MCF 10A (cell line): ENCODE results near the gene DMAC2. TPM values are rescaled to one million over a fixed set of nuclear protein-coding genes. Genes with fewer than 3 reads are reported as not detected.
A peak's percentile ranks its signal among the peaks of the same experiment; 100 is the strongest.
"Not testable (repeated sequence)": the region's sequence is repeated elsewhere in the genome, so short reads cannot be mapped to it uniquely, and the experiment has no call there.

Source experiments
- BruUV-seq: library from RNA; stranded (reverse); fragments of 400-500 nt; replicated peaks from 2 replicates; lab custom pipeline; 2021; lab: Mats Ljungman, UMichigan
- CTCF ChIA-PET: fragments of 300-600 bp; sonication (Branson Sonifier 250); formaldehyde crosslinking; extraction: SDS; loops from one replicate; lab custom pipeline; 2021; ENCODE audit warnings: antibody characterized with exemption, inconsistent platforms; lab: Yijun Ruan, JAX
- POLR2A ChIA-PET: fragments of 300-600, 350-650 bp; sonication (Branson Sonifier 250); formaldehyde crosslinking; extraction: SDS; loops from one replicate; lab custom pipeline; 2020; ENCODE audit warnings: antibody characterized with exemption, inconsistent platforms; lab: Yijun Ruan, JAX
- DNase-seq: peaks from one replicate; pipeline ENCODE4 v3.0.0-alpha.2; 2018; ENCODE audit not compliant: unreplicated experiment
- H3K27ac Mint-ChIP-seq: one replicate; pipeline ENCODE4 v1.8.0; 2022; ENCODE audit warnings: mild to moderate bottlenecking, low read depth, mixed read lengths; ENCODE audit not compliant: unreplicated experiment
- H3K27me3 Mint-ChIP-seq: one replicate; pipeline ENCODE4 v1.8.0; 2022; ENCODE audit warnings: mixed read lengths; ENCODE audit not compliant: insufficient read depth, unreplicated experiment
- H3K36me3 Mint-ChIP-seq: one replicate; pipeline ENCODE4 v1.8.0; 2022; ENCODE audit warnings: mild to moderate bottlenecking, moderate library complexity, mixed read lengths; ENCODE audit not compliant: insufficient read depth, unreplicated experiment
- H3K4me1 Mint-ChIP-seq: one replicate; pipeline ENCODE4 v1.8.0; 2022; ENCODE audit warnings: mixed read lengths; ENCODE audit not compliant: insufficient read depth, unreplicated experiment
- H3K4me3 Mint-ChIP-seq: one replicate; pipeline ENCODE4 v1.8.0; 2022; ENCODE audit warnings: mild to moderate bottlenecking, moderate library complexity, mixed read lengths; ENCODE audit not compliant: unreplicated experiment
- H3K9me3 Mint-ChIP-seq: one replicate; pipeline ENCODE4 v1.8.0; 2022; ENCODE audit warnings: mixed read lengths; ENCODE audit not compliant: unreplicated experiment
- CTCF ChIP-seq: fragments of 200-600 bp; IDR thresholded peaks from one replicate; pipeline ENCODE4 v1.8.0; 2022; ENCODE audit warnings: antibody characterized with exemption, mild to moderate bottlenecking; ENCODE audit not compliant: unreplicated experiment
- intact Hi-C: fragments of 100-400 bp; cut with micrococcal nuclease; formaldehyde crosslinking; loops from 2 replicates; pipeline ENCODE4 v1.14.1; 2022
- total RNA-seq: library from RNA; stranded (reverse); gene quantifications from 2 replicates; pipeline ENCODE4 v1.2.3, GENCODE V29; 2022

The DMAC2 gene
- total RNA-seq, 1 experiment from 2014 or later, result 34.8 TPM

GRCh38 chr19:41441321-41441945 is 1.7 kb upstream of the DMAC2 start:
- Mint-ChIP-seq H3K36me3 (peaks cover 15% of the 10 kb centered on the region), H3K27ac (peak overlapping the region; percentile 39), H3K27me3 (peaks cover 21% of the 10 kb centered on the region), H3K4me3 (no peak overlapping the region), H3K9me3 (no peaks in the 10 kb centered on the region), H3K4me1 (peaks cover 13% of the 10 kb centered on the region)
- no peak for DNase-seq
- ChIA-PET CTCF (interaction anchor here (1.4 kb wide), 1 partner anchor 129 kb away, joined by 4 read pairs; no protein-coding TSS in a partner anchor), POLR2A (no interaction called here)
- no peak for TF ChIP-seq CTCF
- BruUV-seq, result no TSS peak
- intact Hi-C loops, result no loop called here

DNA sequence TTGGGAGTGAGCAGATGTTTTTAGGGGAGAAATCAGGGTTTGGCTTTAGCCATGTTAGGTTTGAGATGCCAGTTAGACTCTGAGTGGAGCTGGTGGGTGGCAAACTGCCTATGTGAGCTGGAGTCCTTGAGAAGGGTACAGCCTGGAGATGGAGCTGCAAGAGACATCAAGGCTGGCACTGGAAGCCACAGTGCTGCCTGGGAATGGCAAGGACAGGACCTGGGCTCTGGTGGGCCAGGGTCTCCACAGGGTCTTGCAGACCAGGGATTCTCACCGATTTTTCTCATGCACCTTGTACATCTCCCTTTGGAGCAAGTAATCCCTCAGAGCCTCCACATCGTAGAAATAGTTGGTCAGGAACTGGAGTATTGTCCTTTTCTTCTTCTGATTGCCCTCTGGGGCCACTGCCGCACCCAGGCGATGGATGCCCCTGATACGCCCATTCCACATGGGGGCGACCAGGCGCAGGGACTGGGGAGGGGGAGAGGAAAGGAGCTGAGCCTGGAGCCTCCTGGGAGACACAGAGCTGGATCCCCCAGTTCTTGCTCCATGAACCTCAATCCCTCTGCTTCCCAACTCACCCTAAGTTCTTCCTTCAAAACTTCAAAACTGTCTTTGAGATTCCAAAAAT is 1.7 kb downstream of the DMAC2 start:
- intact Hi-C loops, result no loop called here
- no peak overlapping the region for H3K4me3 Mint-ChIP-seq
- H3K36me3 Mint-ChIP-seq, result peaks cover 23% of the 10 kb centered on the region
- no TSS peak for BruUV-seq
- peaks cover 13% of the 10 kb centered on the region for H3K4me1 Mint-ChIP-seq
- ChIA-PET CTCF (interaction anchor here (0.6 to 1.5 kb wide), 4 partner anchors 11 to 745 kb away, joined by 3 to 5 read pairs (median 4); no protein-coding TSS in a partner anchor), POLR2A (interaction anchor here (0.6 to 2.6 kb wide), 4 partner anchors 11 to 127 kb away, joined by 3 to 12 read pairs (median 7); partner anchors contain the start of genes B3GNT8, BCKDHA and CCDC97)
- TF ChIP-seq CTCF, result no peak
- H3K9me3 Mint-ChIP-seq, result no peaks in the 10 kb centered on the region
- H3K27me3 Mint-ChIP-seq, result peaks cover 4% of the 10 kb centered on the region
- no peak overlapping the region for H3K27ac Mint-ChIP-seq
- no peak for DNase-seq

DNA sequence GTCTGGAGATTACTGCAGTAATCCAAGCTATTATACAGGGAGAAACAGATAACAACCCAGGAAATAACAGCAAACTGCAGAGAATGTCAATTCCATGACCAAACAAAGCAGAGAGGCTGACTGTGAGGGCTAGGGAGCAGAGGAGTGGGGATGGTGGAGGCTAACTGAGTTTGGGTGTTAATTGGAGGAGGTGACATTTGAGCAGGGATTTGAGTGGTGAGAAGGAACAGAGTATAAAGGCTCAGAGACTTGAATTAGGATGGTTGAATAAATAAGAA is 3.1 kb downstream of the DMAC2 start:
- Mint-ChIP-seq H3K27ac (no peak overlapping the region), H3K36me3 (peaks cover 31% of the 10 kb centered on the region), H3K4me1 (peaks cover 11% of the 10 kb centered on the region), H3K9me3 (no peaks in the 10 kb centered on the region), H3K27me3 (no peaks in the 10 kb centered on the region), H3K4me3 (no peak overlapping the region)
- ChIA-PET POLR2A (interaction anchor here (0.6 to 1.6 kb wide), 3 partner anchors 10 to 184 kb away, joined by 3 read pairs; partner anchors contain the start of gene B3GNT8), CTCF (interaction anchor here (0.7 to 1.5 kb wide), 2 partner anchors 13 to 128 kb away, joined by 3 to 6 read pairs; no protein-coding TSS in a partner anchor)
- TF ChIP-seq CTCF, result no peak
- no TSS peak for BruUV-seq
- no peak for DNase-seq
- intact Hi-C loops, result no loop called here

DNA sequence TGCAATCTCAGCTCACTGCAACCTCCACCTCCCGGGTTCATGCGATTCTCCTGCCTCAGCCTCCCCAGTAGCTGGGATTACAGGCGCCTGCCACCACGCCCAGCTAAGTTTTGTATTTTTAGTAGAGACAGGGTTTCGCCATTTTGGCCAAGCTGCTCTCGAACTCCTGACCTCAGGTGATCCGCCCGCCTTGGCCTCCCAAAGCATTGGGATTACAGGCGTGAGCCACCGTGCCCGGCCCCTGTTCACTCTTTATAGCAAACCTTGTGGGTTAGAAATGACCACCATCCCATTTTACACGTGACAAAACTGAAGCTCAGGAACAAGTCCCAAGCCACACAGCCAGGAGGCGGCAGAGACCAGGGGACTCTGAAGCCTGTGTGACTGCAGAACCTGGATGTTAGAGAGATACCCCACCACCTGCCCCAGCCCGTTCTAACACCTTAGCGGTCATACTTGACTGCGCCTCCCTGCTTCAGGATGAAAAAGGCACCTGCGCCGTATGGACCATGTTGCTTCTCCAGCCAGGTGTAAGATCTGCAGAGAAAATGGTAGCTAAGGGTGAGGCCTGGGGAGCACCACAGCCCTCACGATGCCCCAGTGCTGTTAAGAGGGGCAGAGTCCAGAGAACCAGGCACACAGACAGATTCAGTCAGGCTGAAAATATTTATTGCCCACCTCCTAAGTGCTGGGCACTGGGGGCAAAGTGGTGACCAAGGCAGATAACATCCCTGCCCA is 3.6 kb downstream of the DMAC2 start:
- BruUV-seq, result no TSS peak
- no peak for TF ChIP-seq CTCF
- DNase-seq, result no peak
- ChIA-PET POLR2A (interaction anchor here (0.6 to 1.6 kb wide), 3 partner anchors 9 to 184 kb away, joined by 3 read pairs; partner anchors contain the start of gene B3GNT8), CTCF (interaction anchor here (0.7 to 1.5 kb wide), 5 partner anchors 13 to 173 kb away, joined by 3 to 6 read pairs (median 4); no protein-coding TSS in a partner anchor)
- intact Hi-C loops, result no loop called here
- Mint-ChIP-seq H3K27me3 (no peaks in the 10 kb centered on the region), H3K27ac (no peak overlapping the region), H3K4me1 (peaks cover 6% of the 10 kb centered on the region), H3K9me3 (no peaks in the 10 kb centered on the region), H3K36me3 (peaks cover 31% of the 10 kb centered on the region), H3K4me3 (no peak overlapping the region)

- ChIA-PET CTCF (interaction anchor here (1.1 to 1.5 kb wide), 4 partner anchors 14 to 173 kb away, joined by 3 to 6 read pairs (median 4); no protein-coding TSS in a partner anchor), POLR2A (interaction anchor here (0.9 kb wide), 1 partner anchor 425 kb away, joined by 3 read pairs; the partner anchor contains the start of gene RPS19)
- H3K27ac Mint-ChIP-seq, BruUV-seq, H3K4me3 Mint-ChIP-seq, H3K9me3 Mint-ChIP-seq, H3K4me1 Mint-ChIP-seq, H3K27me3 Mint-ChIP-seq, DNase-seq, intact Hi-C loops: not testable (repeated sequence)
- H3K36me3 Mint-ChIP-seq, result peaks cover 31% of the 10 kb centered on the region
Observed at GRCh38 chr19:41435376-41435775, 4.3 kb downstream of the DMAC2 start.
